GM12878 (cell line): Measurements from ENCODE around the gene INTU.

Source experiments
- CREM ChIP-seq: IDR thresholded peaks from 2 replicates; pipeline ENCODE4 v1.6.1; 2014; ENCODE audit warnings: antibody characterized with exemption, low read depth
- CTCF ChIP-seq, 3 experiments: IDR thresholded peaks in 2 of 3; conservative IDR thresholded peaks in 1 of 3; 2 replicates each; pipeline ENCODE4 v1.5.1; 2011; ENCODE audit warnings: low read depth in 3 of 3, low read length in 3 of 3, mild to moderate bottlenecking in 3 of 3, control low read depth in 2 of 3, moderate library complexity in 2 of 3, inconsistent platforms in 1 of 3, mixed read lengths in 1 of 3; ENCODE audit not compliant: control insufficient read depth in 2 of 3, insufficient read depth in 1 of 3; ENCODE audit errors: extremely low read depth in 1 of 3
- PBX3 ChIP-seq: IDR thresholded peaks from 2 replicates; pipeline ENCODE4 v1.6.1; 2011; ENCODE audit warnings: mild to moderate bottlenecking, low read depth, low read length, moderate library complexity; ENCODE audit not compliant: insufficient replicate concordance
- REST ChIP-seq: IDR thresholded peaks from 2 replicates; pipeline ENCODE4 v1.6.1; 2012; ENCODE audit warnings: mild to moderate bottlenecking, low read depth, low read length

- TF ChIP-seq CTCF (IDR thresholded peaks at IDR 0.05 in 2 of 3, conservative IDR thresholded peaks at IDR 0.05 in 1 of 3; ENCODE audit: control insufficient read depth in 2 of 3, extremely low read depth in 1 of 3, insufficient read depth in 1 of 3, low read depth in 3 of 3, low read length in 3 of 3) (no peak), REST (no peak), CREM (peak; percentile 62; the same call in 1 of the 2 replicates), PBX3 (peak; percentile 65)
Observed at GRCh38 chr4:127698789-127699200, 66.0 kb downstream of the INTU start.
